ENCODE measurements around the gene ANKRD29.

ANKRD29 gene

GRCh38 chr18:23662309-23663263, at the start of gene ANKRD29:
Gene ANKRD29 (minus strand): TSS chr18:23662911. CDS start chr18:23662730, 181 bp downstream.
- H3K27ac ChIP-seq: peak within 1 kb of the TSS; percentile 81
- TF ChIP-seq CTCF (conservative IDR thresholded peaks at IDR 0.05): no peak

GRCh38 chr18:23712445-23712844, 49.7 kb upstream of the ANKRD29 start:
- TF ChIP-seq CTCF (conservative IDR thresholded peaks at IDR 0.05): no peak
- H3K27ac ChIP-seq: no peak overlapping the region

- H3K27ac ChIP-seq: peak overlapping the region; percentile 17; the same call in 1 of the 2 replicates
- no peak for TF ChIP-seq CTCF (conservative IDR thresholded peaks at IDR 0.05)
These were observed 48.7 kb upstream of the ANKRD29 start for GRCh38 chr18:23711426-23711825.

- peak overlapping the region; percentile 17; the same call in 1 of the 2 replicates for H3K27ac ChIP-seq
- TF ChIP-seq CTCF (conservative IDR thresholded peaks at IDR 0.05): no peak
These were observed 48.2 kb upstream of the ANKRD29 start for GRCh38 chr18:23710946-23711345.

GRCh38 chr18:23710068-23710527, 47.4 kb upstream of the ANKRD29 start:
- TF ChIP-seq CTCF (conservative IDR thresholded peaks at IDR 0.05): no peak
- H3K27ac ChIP-seq: peak overlapping the region; percentile 17; the same call in 1 of the 2 replicates

GRCh38 chr18:23706971-23707640, 44.4 kb upstream of the ANKRD29 start:
- no peak for TF ChIP-seq CTCF (conservative IDR thresholded peaks at IDR 0.05)
- no peak overlapping the region for H3K27ac ChIP-seq

GRCh38 chr18:23704806-23705205, 42.1 kb upstream of the ANKRD29 start:
- no peak overlapping the region for H3K27ac ChIP-seq
- TF ChIP-seq CTCF (conservative IDR thresholded peaks at IDR 0.05): no peak

Data from VCaP (cell line).